GM13977 (cell line): ENCODE data around the gene MED20.

ENCODE experiments used
- DNase-seq: peaks from one replicate; pipeline ENCODE4 v3.0.0; 2012; ENCODE audit warnings: low spot score
- CTCF ChIP-seq: IDR thresholded peaks from 2 replicates; pipeline ENCODE4 v1.5.1; 2012; ENCODE audit warnings: mild to moderate bottlenecking, control low read depth; ENCODE audit not compliant: insufficient read depth; ENCODE audit errors: extremely low read depth, missing control alignments
- in situ Hi-C: fragments of 300-500 bp; cut with MboI; formaldehyde crosslinking; loops from one replicate; pipeline ENCODE4 v1.12.0; 2022; ENCODE audit warnings: low sequenced_read_pairs, low pct_unique_long_range_greater_than_20kb, mixed read lengths, inconsistent platforms; ENCODE audit not compliant: unreplicated experiment

MED20 gene

GRCh38 chr6:41881506-41881905, 39.4 kb downstream of the MED20 start:
- no peak for DNase-seq
- in situ Hi-C loops: no loop called here
- no peak for TF ChIP-seq CTCF

- in situ Hi-C loops: no loop called here
Observed at GRCh38 chr6:41878961-41879405, 42.0 kb downstream of the MED20 start.

GRCh38 chr6:41878246-41878645, 42.7 kb downstream of the MED20 start:
- DNase-seq: no peak
- in situ Hi-C loops: no loop called here
- TF ChIP-seq CTCF: no peak

More at GRCh38 chr6:41878961-41879405, 42.0 kb downstream of the MED20 start:
- TF ChIP-seq CTCF: no peak
- no peak for DNase-seq

GRCh38 chr6:41877051-41877680, 43.8 kb downstream of the MED20 start:
- no peak for DNase-seq
- no peak for TF ChIP-seq CTCF
- in situ Hi-C loops: no loop called here

GRCh38 chr6:41874741-41875140, 46.2 kb downstream of the MED20 start:
- no peak for TF ChIP-seq CTCF
- in situ Hi-C loops: no loop called here
- DNase-seq: no peak

- no peak for DNase-seq
- in situ Hi-C loops: no loop called here
- no peak for TF ChIP-seq CTCF
Observed at GRCh38 chr6:41872147-41872546, 48.8 kb downstream of the MED20 start.
